Activated CD4-positive, alpha-beta T cell treated with anti-CD3 and anti-CD28 coated beads, Interleukin-2, amount 50 U/mL, for 48 hours (primary cell): Measurements from ENCODE around the gene CYP26B1.

Experiments
- DNase-seq, 2 experiments: peaks; one replicate each; pipeline ENCODE4 v3.0.0-alpha.2; 2020

The CYP26B1 gene

DNA sequence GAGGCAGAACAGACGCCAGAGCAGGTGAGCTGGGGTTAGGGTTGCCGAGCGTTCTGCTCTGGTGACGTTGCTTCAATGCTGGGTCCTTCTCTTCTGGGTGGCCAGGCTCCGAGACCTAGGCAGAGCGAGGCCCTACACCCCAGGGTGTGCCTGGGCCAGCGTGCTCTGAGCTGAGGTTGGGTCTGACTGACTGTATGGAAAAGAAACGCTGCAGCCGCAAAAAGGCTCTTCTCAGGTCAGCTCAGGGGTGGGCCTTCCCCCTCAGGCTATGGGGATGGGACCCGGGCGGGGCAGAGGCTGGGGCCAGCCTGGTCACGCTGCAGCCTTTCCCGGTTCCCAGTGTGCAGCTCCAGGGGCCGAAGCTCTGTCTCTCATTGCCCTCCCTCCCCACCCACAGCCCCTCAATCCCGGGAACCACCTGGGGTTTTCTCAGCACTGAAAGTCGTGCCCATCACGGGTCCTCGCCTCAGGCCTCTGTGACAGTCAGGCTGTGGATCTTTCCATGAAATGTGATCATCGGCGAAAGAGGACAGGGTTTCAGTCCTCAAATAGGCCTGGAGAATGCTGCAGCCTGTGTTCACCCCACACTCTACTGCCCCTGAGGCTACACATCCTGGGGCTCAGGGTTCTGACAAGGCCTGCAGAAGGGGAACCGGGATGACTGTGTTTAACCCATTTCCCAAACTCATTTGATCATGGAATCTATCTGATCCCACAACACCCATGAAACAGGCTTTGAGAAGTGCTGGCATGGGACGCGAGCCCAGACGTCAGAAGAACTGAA, 19.4 kb downstream of the CYP26B1 start:
- DNase-seq = no peak

DNA sequence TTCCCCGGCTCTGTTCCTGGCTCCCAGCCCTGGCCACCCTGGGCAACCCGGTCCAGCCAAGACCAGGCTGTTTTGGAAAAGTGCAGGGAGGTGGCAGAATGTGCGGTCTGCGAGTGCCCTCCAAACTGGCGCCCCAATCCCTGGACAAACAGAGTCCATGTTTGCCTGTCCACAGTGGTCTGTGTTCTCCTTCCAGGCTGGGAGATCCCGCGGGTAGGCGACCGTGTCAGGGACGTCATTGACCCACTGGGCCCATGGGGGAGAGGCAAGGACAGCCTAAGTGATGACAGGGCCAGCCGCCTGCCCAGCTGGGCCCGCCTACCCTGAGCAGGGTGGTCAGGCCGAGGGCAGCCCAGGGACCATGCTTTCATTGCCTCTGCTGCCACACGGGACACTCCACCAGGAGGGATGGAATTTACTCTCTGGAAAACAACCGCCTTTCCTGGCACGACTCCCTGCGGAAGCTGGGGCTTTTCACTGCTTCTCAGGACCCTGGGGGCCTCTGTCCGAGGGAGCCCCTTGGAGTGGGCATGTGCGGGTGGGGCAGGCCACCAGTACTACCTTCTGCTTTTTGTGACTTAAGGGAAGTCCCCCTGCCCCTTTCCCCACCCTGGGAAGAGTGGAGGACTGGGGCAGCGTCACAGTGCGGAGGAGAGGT, 20.1 kb downstream of the CYP26B1 start:
- DNase-seq = no peak

DNA sequence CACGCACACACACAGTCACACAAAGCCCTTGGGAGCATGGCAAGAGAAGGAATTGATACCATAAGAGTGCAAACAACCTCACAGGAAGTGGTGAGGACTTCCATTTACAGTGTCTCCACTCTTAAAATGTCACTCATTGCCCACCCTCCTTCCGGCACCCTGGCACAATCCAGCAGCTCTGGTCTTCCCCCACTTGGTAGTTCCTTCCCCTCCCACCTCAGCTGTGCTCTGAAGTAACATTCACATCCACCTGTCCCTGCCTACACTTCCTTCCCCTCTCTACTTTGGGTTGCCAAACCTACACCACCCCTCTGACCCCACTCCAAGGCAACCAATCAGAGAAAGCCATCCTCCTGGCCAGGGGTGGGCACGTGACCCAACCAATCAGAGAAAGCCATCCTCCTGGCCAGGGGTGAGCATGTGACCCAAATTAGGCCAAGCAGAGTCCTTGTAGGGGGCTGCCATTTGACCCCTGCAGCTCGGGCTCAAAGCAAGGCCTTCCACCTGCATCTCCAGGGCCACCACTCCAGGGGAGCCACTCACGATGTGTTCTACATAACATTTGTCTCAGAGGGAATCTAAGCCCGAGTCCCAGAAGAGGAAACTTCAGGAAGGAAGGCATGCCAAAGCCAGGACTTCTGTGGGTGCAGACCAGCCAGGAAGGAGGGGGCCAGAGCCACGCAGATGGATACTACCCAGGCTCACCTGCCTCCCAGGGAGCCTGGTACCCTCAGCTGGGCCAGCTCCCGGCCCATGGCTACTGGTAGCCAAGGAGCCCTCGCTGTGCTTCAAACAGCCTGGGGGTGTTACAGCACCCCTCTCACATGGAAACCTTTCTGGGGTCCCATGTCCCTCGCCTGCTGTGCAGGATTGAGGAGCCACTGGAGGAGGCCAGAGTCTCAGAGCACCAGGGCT, 21.2 kb downstream of the CYP26B1 start:
- DNase-seq = no peak

DNA sequence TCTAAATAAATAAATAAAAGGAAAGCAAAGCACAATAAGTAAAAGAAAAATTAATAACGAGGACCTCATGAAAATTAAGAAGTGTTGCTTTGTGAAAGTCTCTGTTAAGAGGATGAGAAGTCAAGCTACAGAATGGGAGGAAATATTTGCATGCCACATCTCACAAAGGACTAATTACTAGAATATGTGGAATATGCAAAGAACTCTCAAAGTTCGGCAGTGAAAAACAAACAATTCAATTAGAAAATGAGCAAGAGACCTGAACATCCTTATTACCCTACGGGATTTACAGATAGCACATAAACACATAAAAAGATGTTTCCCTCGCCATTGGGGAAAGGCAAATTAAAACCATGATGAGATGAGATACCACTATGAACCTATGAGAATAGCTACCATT, 23.3 kb downstream of the CYP26B1 start:
- DNase-seq = no peak

DNA sequence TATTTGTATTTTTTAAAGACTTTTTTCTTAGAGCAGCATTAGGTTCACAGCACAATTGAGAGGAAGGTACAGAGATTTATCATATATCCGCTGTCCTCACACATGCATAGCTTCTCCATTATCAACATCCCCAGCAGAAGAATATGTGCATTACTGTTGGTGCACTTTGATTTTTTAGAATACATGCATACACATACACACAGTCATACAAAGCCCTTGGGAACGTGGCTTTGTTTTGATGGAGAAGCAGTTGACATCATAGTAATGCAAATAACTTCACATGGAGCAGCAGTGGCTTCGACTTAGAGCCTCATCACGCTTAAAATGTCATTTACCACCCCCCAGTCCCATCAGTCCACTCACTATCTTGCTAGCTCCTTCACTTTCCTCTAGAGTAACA, 26.5 kb downstream of the CYP26B1 start:
- DNase-seq = no peak

DNA sequence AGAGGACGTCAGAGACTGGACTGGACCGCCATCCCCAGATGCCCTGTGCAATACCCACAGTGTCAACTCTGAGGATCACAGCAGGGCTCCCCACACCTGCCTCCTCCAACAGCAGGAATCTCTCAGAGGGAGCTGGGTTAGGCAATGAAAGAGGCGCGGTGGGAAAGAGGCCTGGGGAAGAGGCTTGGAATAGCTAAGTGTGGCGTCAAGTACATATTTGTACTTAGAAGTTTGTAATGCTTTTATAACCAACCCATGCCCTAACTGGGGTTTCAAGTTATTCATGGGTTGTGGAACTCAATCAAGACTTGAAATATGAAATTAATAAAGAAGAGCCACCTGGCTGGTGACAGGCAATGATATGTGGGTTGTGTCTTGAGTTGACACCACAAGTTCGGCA, 28.7 kb downstream of the CYP26B1 start:
- DNase-seq = no peak

DNA sequence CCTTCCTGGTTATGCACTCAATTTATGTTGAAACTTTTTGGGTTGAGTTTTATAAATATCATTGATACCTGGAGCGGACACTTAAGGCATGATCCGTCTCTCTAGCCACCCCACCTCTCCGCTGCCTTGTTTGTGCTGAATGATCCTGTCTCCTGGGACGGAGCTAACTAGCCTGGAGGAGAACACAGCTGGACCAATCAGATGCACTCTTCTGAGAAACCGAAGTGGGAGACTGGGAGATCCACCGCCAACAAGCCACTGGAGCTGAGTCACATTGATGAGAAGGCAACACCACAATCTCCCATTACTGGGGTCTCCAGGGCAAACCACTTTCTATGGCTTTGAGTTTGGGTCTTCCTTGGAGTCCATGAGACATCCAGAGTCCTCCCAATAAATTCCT, 29.3 kb downstream of the CYP26B1 start:
- no peak for DNase-seq

DNA sequence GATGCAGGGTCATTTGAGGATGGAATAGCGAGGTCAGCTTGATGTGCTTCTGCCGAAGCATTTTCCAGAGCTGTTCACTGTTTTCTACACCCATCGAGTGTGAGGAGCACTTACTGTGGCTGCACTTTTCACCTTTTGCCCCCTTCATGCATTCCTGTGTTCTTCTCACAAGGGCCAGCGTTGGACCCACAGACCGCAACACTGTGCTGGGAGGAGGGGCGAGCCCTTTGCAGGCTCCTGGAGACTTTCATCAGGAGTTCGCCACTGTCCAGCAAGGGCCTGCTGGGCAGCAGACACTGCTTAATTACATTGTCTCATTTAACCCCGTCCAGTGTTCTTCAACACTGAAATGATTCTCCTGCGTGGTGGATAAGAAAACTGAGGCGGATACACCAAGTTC, 29.9 kb downstream of the CYP26B1 start:
- no peak for DNase-seq

DNA sequence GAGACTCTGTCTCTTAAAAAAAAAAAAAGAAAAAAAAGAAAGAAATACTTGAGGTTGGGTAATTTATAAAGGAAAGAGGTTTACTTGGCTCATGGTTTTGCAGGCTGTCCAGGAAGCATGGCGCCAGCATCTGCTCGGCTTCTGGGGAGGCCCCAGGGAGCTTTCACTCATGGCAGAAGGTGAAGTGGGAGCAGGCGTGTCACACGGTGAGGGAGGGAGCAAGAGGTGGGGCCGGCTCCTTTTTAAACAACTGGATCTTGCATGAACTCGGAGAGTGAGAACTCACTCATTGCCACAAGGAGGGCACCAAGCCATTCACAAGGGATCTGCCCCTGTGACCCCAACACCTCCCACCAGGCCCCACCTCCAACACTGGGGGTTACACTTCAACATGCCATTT, 30.6 kb downstream of the CYP26B1 start:
- DNase-seq = no peak

DNA sequence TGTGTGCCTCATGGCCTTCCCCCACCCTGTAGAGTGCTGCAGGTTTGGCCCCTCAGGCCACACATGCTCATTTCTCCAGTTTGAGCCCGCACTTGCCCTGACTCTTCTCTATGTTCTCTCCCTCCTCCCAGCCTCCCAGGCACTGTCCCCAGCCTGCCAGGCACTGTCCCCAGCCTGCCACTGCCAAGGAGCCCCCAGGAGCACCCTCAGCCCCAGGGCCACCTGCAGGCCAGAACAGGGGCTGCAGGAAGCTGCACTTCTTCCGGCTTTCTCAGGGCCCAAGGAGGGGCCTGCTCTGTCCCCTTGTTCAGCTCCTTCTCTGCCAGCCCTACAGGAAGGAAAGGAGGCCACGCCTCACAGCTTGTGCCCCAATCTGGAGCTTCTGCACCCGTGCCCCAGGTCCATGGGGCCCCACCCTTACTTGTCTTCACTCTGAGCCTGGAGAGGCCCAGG, 31.6 kb downstream of the CYP26B1 start:
- DNase-seq = no peak

DNA sequence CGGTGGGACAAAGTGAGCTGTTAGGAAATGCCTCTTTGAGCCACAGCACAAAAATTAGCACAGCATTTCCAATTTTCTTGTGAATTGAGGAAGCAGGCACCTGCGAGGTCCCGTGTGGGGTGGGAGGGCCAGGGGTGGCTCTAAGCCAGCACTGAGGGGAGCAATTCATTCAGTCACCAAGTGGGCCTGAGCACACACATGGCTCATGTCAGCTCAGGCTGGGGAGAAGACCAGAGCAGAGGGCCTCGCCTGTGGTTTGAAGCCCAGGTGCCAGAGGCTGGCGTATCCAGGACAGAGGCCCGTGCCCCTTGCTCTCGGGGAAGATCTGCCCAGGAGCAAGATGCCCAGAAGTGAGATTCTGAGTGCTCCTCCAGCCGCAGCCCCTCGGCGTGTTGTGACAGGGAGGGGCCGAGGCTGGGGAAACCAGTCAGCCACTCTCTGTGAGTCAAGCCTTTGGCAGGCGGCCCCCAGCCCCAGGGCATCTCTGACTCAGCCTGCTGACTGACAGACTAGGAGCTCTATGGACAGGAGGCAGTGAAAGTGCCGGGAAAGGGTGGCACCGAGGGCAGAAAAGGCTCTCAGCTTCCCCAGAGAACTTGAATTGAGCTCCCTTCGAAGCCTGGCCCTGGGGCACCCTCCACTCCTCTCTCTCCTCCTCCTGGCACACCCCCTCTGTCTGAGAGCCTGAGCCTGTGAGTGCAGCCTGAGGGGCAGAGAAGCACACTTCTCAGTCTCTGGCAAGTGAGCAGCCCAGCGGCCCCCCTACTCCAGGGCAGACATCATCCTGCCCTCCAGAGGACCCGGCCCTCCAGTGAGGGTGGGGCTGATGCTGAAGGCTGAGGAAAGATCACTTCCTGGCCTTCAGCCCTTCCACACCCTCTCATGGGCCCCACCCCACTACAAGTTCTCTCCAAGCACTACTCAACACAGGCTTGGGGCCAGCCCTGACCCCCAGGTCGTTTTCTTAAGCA, 32.3 kb downstream of the CYP26B1 start:
- DNase-seq = no peak

DNA sequence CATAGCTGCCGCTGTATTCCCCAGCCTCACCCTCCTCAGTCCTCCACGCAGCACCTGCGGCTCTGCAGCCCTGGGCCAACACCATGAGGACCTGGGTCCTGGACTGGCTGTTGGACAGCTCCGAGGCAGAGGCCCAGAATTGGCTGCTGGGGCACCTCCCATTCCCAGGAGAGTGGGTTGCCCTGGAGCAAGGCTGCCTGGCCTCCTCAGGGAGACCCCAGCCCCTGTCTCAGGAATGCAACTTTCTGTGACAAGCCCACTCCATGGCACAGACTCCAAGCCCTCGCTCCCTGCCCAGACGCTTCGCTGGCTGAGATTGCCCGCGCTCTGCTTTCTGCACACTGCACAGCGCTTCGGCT, 33.0 kb downstream of the CYP26B1 start:
- no peak for DNase-seq

DNA sequence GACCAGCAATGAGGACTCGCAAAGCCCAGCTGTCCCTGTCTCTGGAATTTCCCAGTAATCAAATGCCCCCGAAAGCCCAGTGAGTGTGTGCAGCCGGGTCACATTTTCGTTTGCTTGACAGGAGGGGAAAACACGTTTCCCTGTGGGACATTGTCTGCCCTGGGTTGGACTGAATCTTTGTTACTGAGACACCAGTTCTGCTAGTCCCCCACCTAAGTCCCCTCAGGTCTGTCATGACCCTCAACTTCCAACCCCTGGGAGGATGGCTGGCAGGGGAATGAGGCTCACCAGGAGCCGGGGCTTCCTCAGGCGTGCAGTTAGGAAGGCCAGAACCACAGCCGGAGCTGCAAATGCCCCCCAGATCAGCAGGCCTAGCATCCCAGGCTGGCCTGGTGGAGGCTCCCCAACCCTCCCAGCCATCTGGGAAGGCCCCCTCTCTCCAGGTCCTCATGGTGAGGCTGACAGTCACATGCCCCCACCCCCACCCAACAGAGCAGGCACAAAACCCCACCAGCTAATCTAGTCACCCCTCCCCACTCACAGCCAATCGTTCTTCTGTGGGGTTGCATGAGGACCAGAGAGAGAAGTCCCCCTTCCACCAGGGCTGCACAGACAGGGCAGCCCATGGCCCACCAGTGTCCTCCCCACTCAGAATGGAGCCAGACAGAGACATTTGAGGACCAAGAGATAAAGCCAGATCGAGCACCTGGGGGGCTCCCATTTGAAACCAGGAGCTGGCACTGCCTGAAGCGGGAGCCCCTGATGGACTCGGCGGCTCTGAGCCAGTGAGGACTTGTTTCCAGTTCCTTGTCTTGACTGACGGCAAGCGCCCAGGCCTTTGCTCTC, 33.6 kb downstream of the CYP26B1 start:
- DNase-seq = no peak

DNA sequence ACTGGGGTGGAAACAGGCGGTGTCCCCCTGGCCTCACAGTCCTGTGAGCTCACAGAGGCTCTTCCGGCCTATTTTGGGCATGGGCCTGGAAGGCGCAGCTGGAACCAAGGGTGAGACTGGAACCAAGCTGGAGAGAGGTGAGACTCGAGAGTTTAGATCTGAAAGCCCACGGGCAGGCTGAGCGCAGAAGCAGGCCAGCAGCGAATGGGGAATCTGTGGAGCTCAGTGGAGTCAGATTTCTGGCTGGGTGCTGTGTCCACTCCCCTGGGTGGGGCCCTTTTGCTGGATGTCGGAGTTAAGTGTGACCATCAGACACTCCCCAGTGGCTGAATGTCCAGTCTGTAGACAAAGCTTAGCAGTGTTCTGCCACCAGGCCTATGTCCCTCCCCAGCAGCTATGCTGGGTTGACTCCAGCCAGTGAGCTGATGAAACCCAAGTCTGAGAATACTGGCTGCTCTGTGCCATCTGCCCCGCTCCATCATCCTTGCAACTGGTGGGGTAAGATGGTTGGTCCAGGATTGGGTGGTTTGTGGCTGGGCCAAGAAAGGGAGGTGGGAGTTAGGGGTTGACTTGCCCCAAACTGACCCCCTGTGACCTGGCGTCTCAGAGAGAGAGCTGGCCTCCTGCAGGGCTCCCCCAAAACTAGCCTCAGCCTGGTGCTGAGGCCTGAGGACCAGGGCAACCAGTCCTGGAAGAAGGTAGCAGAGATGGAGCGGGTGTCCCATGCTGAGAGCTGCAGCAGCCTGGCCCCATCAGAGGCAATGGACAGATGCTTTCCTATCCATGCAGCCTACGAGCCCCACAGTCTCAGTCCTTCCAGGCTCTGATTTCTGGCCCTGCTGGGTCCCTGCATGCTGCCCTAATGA, 34.4 kb downstream of the CYP26B1 start:
- no peak for DNase-seq

DNA sequence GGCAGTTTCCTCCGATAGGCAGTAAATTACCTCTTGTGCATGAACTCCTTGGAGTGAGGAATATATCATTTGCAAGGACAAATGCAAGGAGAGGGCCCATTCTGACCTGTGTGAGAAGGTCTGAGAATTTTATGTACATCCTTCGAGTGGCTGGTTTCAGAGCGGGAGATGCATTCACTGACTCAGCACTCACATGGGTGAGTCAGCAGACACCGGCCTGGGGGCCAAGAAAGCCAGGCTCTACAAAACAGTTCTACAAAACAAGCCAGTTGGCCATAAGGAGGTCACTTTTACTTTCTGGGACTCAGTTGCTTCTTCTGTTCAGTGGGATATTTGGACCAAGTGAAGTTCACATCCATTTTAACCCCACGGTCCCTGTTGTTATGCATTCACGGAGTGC, 35.3 kb downstream of the CYP26B1 start:
- DNase-seq = no peak

DNA sequence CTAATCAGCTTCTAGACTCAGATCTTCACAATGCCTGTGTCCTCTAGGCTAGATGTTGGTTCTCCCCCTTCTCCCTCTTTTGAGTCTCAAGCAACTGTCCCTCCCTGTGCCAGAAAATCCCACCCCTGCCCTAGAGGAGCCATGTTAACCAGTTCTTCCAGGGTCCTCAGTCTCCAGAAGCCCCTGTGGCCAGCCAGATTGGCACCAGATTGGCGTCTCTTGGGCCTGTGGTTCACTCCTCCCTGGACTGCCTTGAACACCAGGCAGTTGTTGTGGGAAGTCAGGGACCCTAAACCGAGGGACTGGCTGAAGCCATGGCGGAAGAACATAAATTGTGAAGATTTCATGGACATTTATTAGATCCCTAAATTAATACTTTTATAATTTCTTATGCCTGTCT, 36.6 kb downstream of the CYP26B1 start:
- DNase-seq = no peak

DNA sequence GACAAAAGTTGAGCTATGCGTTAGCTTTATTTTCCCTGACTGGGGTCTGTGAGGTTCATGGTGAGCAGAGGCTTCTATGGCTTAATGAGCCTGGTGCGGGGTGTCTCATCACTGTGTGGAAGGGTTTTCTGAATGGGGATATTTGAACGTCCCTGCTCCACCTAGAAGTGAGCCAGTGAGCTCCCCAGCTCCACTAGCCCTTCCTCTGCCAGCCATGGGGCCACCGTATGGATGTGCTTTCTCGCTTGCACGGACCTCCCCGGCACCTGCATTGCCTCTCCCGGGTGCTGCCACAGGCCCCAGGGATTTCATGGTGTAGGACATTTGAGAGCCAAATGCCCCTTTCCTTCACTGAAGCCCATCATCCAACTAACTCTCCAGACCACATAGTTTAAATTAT, 37.8 kb downstream of the CYP26B1 start:
- DNase-seq = no peak

DNA sequence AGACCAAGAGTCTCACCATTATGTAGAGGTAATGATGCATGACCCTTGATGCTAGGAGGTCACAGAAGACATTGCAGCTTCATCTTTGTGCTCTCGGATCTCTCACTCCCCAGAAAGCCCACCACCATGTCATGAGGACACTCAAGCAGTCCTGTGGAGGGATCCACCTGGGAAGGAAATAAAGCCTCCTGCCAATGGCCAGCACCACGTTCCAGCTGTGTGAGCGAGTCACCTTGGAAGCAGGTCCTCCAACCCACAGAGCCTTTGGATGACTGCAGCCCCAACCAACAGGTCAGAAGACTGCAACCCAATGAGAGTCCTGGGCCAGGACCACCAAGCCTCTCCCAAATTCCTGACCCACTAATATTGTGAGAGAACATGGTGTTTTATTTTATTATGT, 38.4 kb downstream of the CYP26B1 start:
- DNase-seq = no peak

DNA sequence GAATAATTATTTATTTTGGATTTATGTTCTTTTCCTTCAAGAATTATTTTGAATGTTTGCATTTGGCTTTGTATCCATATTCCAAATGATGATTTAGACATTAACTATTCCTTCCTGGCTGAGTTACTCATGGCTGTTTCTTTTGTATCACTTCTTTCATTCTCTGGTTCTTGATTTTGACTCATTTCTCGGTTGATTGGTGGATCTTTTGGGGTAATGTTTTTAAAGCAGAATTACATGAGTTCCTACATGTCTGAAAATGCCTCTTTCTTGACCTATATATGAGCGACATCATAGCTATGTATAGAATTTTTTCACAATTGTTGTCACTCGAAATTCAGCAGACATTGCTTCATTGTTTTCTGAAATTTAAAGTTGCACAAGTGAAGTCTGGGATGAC, 39.5 kb downstream of the CYP26B1 start:
- no peak for DNase-seq

DNA sequence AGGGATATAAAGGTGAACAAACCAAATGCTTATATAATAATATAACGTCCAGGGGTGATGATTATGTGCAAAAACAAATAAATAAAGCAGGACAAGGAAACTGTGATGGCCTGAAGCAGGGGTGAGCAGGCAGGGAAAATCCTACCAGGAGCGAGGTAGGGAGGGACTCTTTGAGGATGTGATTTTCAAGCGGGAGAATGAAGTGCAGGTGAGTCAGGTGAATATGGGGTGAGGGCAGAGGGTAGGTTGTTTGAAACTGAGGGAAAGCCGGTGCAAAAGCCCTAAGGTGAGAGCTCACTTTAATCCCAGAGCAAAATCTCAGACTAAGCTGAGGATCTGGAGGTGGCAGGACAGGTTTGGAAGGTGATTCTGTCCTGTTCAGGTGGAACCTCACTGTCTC, 40.7 kb downstream of the CYP26B1 start:
- DNase-seq = no peak
